ENCODE measurements around the gene CORO7.
A peak's percentile ranks its signal among the peaks of the same experiment; 100 is the strongest.

Gene CORO7

GRCh38 chr16:4410335-4411075, 5.9 kb downstream of the CORO7 start:
- Histone ChIP-seq H3K9ac (ENCODE audit: low read depth, low read length) (no peak overlapping the region), H3K79me2 (ENCODE audit: insufficient read depth, low read length) (peaks cover 60% of the 10 kb centered on the region), H3K27ac (ENCODE audit: low read length) (no peak overlapping the region), H2AFZ (ENCODE audit: low read depth, low read length) (no peak overlapping the region), H3K36me3 (ENCODE audit: insufficient read depth, low read length) (peaks cover 69% of the 10 kb centered on the region), H3K4me1 (ENCODE audit: insufficient read depth, low read length) (peaks cover 24% of the 10 kb centered on the region), H3K4me3 (ENCODE audit: low read depth in 1 of 2, low read length in 2 of 2) (no peak overlapping the region), H3K9me3 (ENCODE audit: insufficient read depth, low read length, severe bottlenecking) (no peaks in the 10 kb centered on the region), H3K27me3 (ENCODE audit: insufficient read depth, low read length, poor library complexity) (no peaks in the 10 kb centered on the region), H3K4me2 (ENCODE audit: insufficient read depth, low read length) (no peak overlapping the region), H4K20me1 (ENCODE audit: insufficient read depth, low read length) (peaks cover 67% of the 10 kb centered on the region)
- DNase-seq (no peak), ATAC-seq (ENCODE audit: insufficient read depth, low read depth) (no peak)
- TF ChIP-seq CTCF (IDR thresholded peaks at IDR 0.05; ENCODE audit: borderline replicate concordance, extremely low read depth, low read length, poor library complexity, severe bottlenecking): no peak
- no peak for TF ChIP-seq EZH2 (IDR thresholded peaks at IDR 0.05; ENCODE audit: borderline replicate concordance, low read depth, low read length, severe bottlenecking)

DNA sequence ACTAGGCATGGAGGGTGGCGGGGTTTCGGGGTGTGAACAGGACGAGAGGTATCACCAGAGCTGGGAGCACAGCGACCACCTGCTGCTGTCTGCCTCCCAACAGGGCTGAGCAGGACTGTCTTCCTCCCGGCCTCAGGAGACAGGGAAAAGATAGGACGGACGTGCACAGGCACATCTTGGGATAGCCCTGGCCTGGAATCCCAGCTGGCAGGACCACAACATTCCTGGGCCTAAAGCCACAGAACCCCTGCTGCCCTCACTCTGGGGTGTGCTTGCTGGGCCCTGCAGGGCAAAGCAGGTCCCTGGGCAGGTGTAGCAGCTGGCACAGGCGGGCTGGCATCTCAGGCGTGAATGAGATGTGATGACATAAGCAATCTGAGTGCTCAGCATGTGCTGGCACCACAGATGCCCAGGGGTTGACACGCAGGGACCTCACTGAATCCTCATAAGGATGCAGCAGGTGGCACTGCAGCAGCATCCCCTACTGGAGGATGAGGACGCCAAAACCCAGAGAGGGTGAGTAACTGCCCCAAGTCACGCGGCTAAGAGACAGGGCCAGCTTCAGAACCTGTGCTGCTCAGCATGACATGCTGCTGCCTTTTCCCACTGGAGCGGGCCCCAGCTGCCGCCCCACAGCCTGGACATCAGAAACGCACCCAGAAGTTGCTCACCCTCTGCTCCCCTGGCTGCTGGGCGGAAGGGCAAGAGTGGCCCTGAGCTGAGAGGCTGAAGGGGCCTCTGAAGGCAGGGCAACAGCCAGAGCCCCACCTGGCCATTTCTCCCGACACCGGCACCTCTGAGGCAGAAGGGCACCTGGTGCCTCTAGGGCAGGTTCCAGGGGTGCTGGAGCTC, 7.1 kb downstream of the CORO7 start:
- H3K4me2 ChIP-seq (ENCODE audit: insufficient read depth, low read length): no peak overlapping the region
- peaks cover 12% of the 10 kb centered on the region for H3K4me1 ChIP-seq (ENCODE audit: insufficient read depth, low read length)
- TF ChIP-seq EZH2 (IDR thresholded peaks at IDR 0.05; ENCODE audit: borderline replicate concordance, low read depth, low read length, severe bottlenecking) (no peak), CTCF (IDR thresholded peaks at IDR 0.05; ENCODE audit: borderline replicate concordance, extremely low read depth, low read length, poor library complexity, severe bottlenecking) (peak; percentile 15)
- ATAC-seq (ENCODE audit: insufficient read depth, low read depth) (no peak), DNase-seq (no peak)
- H3K27me3 ChIP-seq (ENCODE audit: insufficient read depth, low read length, poor library complexity): no peaks in the 10 kb centered on the region
- H3K9me3 ChIP-seq (ENCODE audit: insufficient read depth, low read length, severe bottlenecking): no peaks in the 10 kb centered on the region
- peaks cover 48% of the 10 kb centered on the region for H3K79me2 ChIP-seq (ENCODE audit: insufficient read depth, low read length)
- H3K4me3 ChIP-seq (ENCODE audit: low read depth in 1 of 2, low read length in 2 of 2): no peak overlapping the region
- H3K9ac ChIP-seq (ENCODE audit: low read depth, low read length): no peak overlapping the region
- H2AFZ ChIP-seq (ENCODE audit: low read depth, low read length): no peak overlapping the region
- peaks cover 61% of the 10 kb centered on the region for H4K20me1 ChIP-seq (ENCODE audit: insufficient read depth, low read length)
- peaks cover 79% of the 10 kb centered on the region for H3K36me3 ChIP-seq (ENCODE audit: insufficient read depth, low read length)
- H3K27ac ChIP-seq (ENCODE audit: low read length): no peak overlapping the region

DNA sequence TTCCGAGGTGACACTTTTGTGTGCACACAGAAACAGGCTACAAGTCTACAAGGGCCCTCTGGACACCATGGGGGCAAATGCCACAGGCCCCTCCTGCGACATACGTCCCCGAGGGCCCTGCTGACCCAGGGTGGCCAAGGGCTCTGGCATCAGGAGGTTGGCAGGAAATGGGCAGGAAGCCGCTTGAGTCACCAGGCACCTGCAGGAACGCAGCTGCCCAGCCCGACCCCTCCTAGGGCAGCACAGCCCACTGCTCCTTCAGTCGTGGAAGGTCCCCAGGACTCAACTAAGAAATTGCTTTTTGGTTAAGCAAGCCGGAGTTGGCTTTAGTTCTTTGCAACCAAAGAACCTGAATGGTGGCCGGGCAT, 8.1 kb downstream of the CORO7 start:
- H3K4me2 ChIP-seq (ENCODE audit: insufficient read depth, low read length): no peak overlapping the region
- peaks cover 63% of the 10 kb centered on the region for H4K20me1 ChIP-seq (ENCODE audit: insufficient read depth, low read length)
- peaks cover 86% of the 10 kb centered on the region for H3K36me3 ChIP-seq (ENCODE audit: insufficient read depth, low read length)
- TF ChIP-seq EZH2 (IDR thresholded peaks at IDR 0.05; ENCODE audit: borderline replicate concordance, low read depth, low read length, severe bottlenecking) (no peak), CTCF (IDR thresholded peaks at IDR 0.05; ENCODE audit: borderline replicate concordance, extremely low read depth, low read length, poor library complexity, severe bottlenecking) (no peak)
- H3K9me3 ChIP-seq (ENCODE audit: insufficient read depth, low read length, severe bottlenecking): no peaks in the 10 kb centered on the region
- peaks cover 38% of the 10 kb centered on the region for H3K79me2 ChIP-seq (ENCODE audit: insufficient read depth, low read length)
- no peaks in the 10 kb centered on the region for H3K27me3 ChIP-seq (ENCODE audit: insufficient read depth, low read length, poor library complexity)
- no peak overlapping the region for H2AFZ ChIP-seq (ENCODE audit: low read depth, low read length)
- no peak for ATAC-seq (ENCODE audit: insufficient read depth, low read depth)
- H3K4me1 ChIP-seq (ENCODE audit: insufficient read depth, low read length): peaks cover 9% of the 10 kb centered on the region; the same call in 1 of the 2 replicates
- no peak overlapping the region for H3K27ac ChIP-seq (ENCODE audit: low read length)
- no peak overlapping the region for H3K9ac ChIP-seq (ENCODE audit: low read depth, low read length)
- DNase-seq: no peak
- H3K4me3 ChIP-seq (ENCODE audit: low read depth in 1 of 2, low read length in 2 of 2): no peak overlapping the region
